ENCODE data around the gene ABHD15. TPM values are rescaled to one million over a fixed set of nuclear protein-coding genes. Genes with fewer than 3 reads are reported as not detected.

Gene ABHD15
- total RNA-seq, 3 donors from 2014 or later, result 12.9 to 19.5 (median 13.6) TPM

DNA sequence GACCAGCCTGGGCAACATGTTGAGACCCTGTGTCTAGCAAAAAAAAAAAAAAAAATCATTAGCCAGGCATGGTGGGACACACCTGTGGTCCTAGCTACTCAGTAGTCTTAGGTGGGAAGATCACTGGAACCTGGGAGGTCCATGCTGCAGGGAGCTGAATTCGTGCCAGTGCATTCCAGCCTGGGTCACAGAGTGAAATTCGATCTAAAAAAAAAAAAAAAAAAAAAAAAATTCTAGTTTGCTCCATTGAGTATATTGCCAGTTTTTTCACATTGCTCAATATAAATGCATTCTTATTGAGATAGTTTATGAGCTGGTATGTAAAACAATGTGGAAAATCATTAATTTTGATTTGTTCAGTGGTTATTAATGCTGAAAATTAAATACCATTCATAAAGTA is 52.0 kb downstream of the ABHD15 start:
- H3K36me3 ChIP-seq (ENCODE audit: low read depth), result no peaks in the 10 kb centered on the region
- H3K4me3 ChIP-seq, result no peak overlapping the region
- ATAC-seq, result no peak
- no peaks in the 10 kb centered on the region for H3K9me3 ChIP-seq
- H3K4me1 ChIP-seq (ENCODE audit: low read depth), result no peaks in the 10 kb centered on the region
- TF ChIP-seq, protein P1, sequence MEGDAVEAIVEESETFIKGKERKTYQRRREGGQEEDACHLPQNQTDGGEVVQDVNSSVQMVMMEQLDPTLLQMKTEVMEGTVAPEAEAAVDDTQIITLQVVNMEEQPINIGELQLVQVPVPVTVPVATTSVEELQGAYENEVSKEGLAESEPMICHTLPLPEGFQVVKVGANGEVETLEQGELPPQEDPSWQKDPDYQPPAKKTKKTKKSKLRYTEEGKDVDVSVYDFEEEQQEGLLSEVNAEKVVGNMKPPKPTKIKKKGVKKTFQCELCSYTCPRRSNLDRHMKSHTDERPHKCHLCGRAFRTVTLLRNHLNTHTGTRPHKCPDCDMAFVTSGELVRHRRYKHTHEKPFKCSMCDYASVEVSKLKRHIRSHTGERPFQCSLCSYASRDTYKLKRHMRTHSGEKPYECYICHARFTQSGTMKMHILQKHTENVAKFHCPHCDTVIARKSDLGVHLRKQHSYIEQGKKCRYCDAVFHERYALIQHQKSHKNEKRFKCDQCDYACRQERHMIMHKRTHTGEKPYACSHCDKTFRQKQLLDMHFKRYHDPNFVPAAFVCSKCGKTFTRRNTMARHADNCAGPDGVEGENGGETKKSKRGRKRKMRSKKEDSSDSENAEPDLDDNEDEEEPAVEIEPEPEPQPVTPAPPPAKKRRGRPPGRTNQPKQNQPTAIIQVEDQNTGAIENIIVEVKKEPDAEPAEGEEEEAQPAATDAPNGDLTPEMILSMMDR (IDR thresholded peaks at IDR 0.05), result no peak
- intact Hi-C loops (cut with DNase I, micrococcal nuclease), result no loop called here
- no peak for DNase-seq

DNA sequence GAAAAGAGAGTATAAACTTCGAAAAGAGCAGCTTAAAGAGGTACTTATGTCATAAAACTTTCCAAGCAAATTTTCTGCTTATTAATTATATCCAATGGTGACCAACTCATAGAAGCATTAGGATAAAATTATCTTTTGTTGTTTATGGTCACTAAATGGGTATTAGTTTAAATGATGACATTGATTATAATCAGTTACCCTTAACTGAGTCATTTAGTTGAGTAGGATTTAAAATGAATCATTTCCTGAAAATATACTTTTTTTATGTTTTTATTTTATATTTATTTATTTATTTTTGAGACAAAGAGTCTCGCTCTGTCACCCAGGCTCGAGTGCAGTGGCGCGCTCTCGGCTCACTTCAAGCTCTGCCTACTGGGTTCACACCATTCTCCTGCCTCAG is 55.9 kb downstream of the ABHD15 start:
- no peak overlapping the region for H3K4me3 ChIP-seq
- ATAC-seq, result no peak
- intact Hi-C loops (cut with DNase I, micrococcal nuclease), result no loop called here
- DNase-seq, result no peak
- H3K9me3 ChIP-seq, result no peaks in the 10 kb centered on the region
- H3K4me1 ChIP-seq (ENCODE audit: low read depth), result no peaks in the 10 kb centered on the region
- peaks cover 4% of the 10 kb centered on the region for H3K36me3 ChIP-seq (ENCODE audit: low read depth)
- TF ChIP-seq, protein P1 (IDR thresholded peaks at IDR 0.05), result no peak

Other genes starting within 250 kb of the ABHD15 start
- 10 to 100 TPM; 50.0 to 76.3 (median 52.1) TPM for gene TAOK1, start 176.7 kb downstream of the ABHD15 start, total RNA-seq
- 10 to 100 TPM; 43.9 to 75.4 (median 46.9) TPM for gene TP53I13, start 1.7 kb upstream of the ABHD15 start, total RNA-seq
- 10 to 100 TPM; 28.6 to 41.0 (median 37.2) TPM for gene GIT1, start 22.6 kb upstream of the ABHD15 start, total RNA-seq
- 10 to 100 TPM in 1 of 3 donors, 1 to 10 TPM in 2; 2.2 to 11.2 (median 3.3) TPM for gene ANKRD13B, start 26.1 kb upstream of the ABHD15 start, total RNA-seq
- gene CORO6, start 55.9 kb upstream of the ABHD15 start, total RNA-seq, result 10 to 100 TPM in 1 of 3 donors, 1 to 10 TPM in 2; 1.2 to 21.3 (median 2.5) TPM